AG09319 (cell line): Measurements from ENCODE around the gene NAA16.

Experiments
- DNase-seq: peaks from one replicate; pipeline ENCODE4 v3.0.0-alpha.2; 2010; ENCODE audit warnings: low read depth; ENCODE audit errors: extremely low read depth
- TF ChIP-seq, protein P1 (sequence below): IDR thresholded peaks from 2 replicates; pipeline ENCODE4 v1.5.1; 2011; ENCODE audit warnings: low read depth, mild to moderate bottlenecking, inconsistent platforms, low read length, moderate library complexity

NAA16 gene

DNA sequence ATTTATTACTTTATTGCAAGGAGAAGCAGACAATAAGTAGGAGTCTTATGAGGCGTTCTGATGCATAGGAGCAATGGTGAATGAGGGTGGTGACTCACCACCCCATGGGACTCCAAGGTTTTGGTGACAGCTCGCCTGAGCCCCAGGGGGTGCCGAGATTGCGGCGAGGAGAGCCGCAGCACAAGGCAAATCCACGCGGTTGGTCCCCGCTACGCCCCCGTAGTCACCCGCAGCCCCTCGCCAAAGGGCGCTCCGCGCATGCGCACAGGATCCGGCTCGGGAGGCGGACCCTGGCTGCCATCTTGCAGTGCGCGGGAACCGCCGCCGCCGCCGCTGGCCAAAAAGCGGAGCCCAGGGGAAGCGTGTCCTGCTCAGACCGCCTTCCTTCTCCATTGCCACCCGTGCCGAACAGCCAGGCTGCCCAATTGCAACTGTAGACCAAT lies at the start of gene NAA16:
TSS of gene NAA16 (plus strand) at position 305 of the 443 bp plus-strand sequence. CDS start 262 bp downstream, outside the sequence.
- DNase-seq: peak; percentile 65
- TF ChIP-seq, protein P1, sequence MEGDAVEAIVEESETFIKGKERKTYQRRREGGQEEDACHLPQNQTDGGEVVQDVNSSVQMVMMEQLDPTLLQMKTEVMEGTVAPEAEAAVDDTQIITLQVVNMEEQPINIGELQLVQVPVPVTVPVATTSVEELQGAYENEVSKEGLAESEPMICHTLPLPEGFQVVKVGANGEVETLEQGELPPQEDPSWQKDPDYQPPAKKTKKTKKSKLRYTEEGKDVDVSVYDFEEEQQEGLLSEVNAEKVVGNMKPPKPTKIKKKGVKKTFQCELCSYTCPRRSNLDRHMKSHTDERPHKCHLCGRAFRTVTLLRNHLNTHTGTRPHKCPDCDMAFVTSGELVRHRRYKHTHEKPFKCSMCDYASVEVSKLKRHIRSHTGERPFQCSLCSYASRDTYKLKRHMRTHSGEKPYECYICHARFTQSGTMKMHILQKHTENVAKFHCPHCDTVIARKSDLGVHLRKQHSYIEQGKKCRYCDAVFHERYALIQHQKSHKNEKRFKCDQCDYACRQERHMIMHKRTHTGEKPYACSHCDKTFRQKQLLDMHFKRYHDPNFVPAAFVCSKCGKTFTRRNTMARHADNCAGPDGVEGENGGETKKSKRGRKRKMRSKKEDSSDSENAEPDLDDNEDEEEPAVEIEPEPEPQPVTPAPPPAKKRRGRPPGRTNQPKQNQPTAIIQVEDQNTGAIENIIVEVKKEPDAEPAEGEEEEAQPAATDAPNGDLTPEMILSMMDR: no peak

- TF ChIP-seq, protein P1: no peak
- peak; percentile 23 for DNase-seq
Measured at GRCh38 chr13:41263261-41263971, 47.7 kb upstream of the NAA16 start, which contains the start of gene MTRF1. Gene MTRF1, minus strand, starts transcription at chr13:41263576. Its CDS starts 2,669 bp downstream, at chr13:41260907.

DNA sequence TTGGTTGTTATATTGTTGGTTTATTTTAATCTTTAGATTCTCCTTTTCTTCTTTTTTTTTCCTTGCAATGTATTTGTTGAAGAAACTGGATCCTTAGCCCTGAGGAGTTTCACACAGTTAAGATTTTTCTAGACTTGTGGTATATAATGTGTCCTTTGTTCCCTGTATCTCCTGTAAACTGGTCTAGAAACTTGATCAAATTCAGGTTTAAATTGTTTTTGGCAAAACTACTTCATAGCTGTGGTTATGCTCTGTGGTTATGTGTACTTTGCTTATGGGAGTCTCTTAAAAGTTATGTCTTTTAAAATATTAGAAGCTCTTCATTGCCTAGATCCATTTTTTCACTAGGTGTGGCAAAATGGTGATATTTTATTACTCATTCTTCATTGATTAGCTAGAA lies 44.0 kb upstream of the NAA16 start:
- DNase-seq: no peak
- TF ChIP-seq, protein P1: no peak

DNA sequence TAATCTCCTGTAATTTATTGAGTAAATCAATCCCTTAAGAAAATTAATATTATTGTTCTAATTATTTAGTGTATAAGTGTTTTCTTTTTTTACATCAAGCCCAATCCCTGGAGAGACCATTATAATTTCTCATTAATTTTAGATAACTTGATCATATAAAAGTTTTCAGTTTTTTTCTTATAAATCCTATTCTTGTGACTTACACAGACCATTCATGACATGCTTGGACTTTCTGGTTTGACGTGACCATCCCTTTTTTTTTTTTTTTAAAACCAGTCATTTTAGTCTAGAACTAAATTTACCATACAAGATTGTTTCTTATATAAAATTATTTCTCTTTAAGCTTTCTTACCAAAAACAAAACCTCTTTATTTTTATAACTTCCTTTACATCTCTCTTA lies 42.3 kb upstream of the NAA16 start:
- DNase-seq: no peak
- TF ChIP-seq, protein P1: no peak

DNA sequence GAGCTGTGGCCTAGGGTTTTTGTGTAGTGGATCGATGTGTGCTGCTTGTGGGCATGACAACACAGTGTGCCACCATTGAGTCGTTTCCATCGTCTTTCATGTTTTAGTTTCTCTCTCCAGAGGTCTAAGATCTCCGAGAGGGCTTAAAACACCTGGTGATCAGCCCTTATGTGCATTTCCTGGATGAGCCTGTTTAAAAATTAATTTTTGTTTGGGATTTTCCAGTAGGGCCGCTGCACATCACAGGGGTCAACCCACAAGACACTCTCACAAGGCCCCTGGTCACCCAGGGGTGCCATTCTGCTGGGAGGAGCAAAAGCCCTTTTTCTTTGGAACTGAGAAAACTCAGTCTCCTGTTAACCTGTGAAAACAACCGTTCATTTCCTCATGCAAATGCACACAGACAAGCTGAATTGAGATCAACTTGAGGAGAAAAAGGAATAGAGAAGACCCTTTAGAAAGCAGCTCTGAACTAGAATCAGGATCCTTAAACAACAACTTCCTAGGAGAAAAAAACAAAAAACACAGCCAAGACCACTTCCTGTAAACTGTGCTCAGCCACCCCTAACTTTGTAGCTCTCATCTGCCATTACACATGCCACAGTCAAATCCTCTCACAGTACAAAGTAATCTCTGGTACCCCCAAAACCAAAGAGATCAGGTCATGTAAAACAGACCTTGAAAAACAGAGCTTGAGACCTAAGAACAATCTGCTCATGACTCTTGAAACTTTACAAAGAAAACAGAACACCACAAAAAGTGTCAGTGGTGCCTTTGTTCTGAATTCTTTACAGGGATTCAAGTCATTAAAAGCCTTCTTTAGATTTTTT lies 39.4 kb upstream of the NAA16 start:
- TF ChIP-seq, protein P1: no peak
- no peak for DNase-seq

- no peak for DNase-seq
- TF ChIP-seq, protein P1: no peak
Measured at GRCh38 chr13:41273831-41274441, 37.1 kb upstream of the NAA16 start.
